Measurements from ENCODE around the gene CUL2.

GRCh38 chr10:34994565-34995142, 95.5 kb downstream of the CUL2 start:
- TF ChIP-seq CTCF (IDR thresholded peaks at IDR 0.05; ENCODE audit: low read depth, low read length, poor library complexity, severe bottlenecking) (peak; percentile 69), EZH2phosphoT487 (IDR thresholded peaks at IDR 0.05; ENCODE audit: borderline replicate concordance, low read length) (no peak)

Data from DOHH2 (cell line).